ENCODE measurements around the gene TMCO4. TPM values are rescaled to one million over a fixed set of nuclear protein-coding genes. Genes with fewer than 3 reads are reported as not detected.

Gene TMCO4
- total RNA-seq, 1 experiment from 2014 or later, result 7.2 TPM

- TF ChIP-seq SP1 (CRISPR knock-in tag; conservative IDR thresholded peaks at IDR 0.05) (0 out of 2 replicates have a peak, but pooled peaks have one; percentile 21), ZBTB21 (CRISPR knock-in tag; IDR thresholded peaks at IDR 0.05; ENCODE audit: borderline replicate concordance) (no peak), ELF4 (CRISPR knock-in tag; IDR thresholded peaks at IDR 0.05; ENCODE audit: low read depth) (no peak), TCF7 (CRISPR knock-in tag; IDR thresholded peaks at IDR 0.05; ENCODE audit: low read depth) (no peak), MLX (CRISPR knock-in tag; IDR thresholded peaks at IDR 0.05) (no peak), GTF2I (CRISPR knock-in tag; conservative IDR thresholded peaks at IDR 0.05) (no peak), ESRRA (CRISPR knock-in tag; IDR thresholded peaks at IDR 0.05; ENCODE audit: borderline replicate concordance) (no peak), SMAD3 (CRISPR knock-in tag; IDR thresholded peaks at IDR 0.05; ENCODE audit: borderline replicate concordance) (no peak), CBFB (CRISPR knock-in tag; IDR thresholded peaks at IDR 0.05; ENCODE audit: low read depth) (no peak), OVOL2 (CRISPR knock-in tag; IDR thresholded peaks at IDR 0.05; ENCODE audit: borderline replicate concordance) (no peak), ZNF423 (CRISPR knock-in tag; IDR thresholded peaks at IDR 0.05) (no peak), IRF1 (CRISPR knock-in tag; IDR thresholded peaks at IDR 0.05) (no peak), ZNF396 (CRISPR knock-in tag; IDR thresholded peaks at IDR 0.05; ENCODE audit: borderline replicate concordance) (no peak), NFATC4 (CRISPR knock-in tag; IDR thresholded peaks at IDR 0.05) (no peak), ZMAT4 (CRISPR knock-in tag; IDR thresholded peaks at IDR 0.05) (no peak), ARID4B (CRISPR knock-in tag; IDR thresholded peaks at IDR 0.05; ENCODE audit: borderline replicate concordance) (peak; percentile 88), ETV6 (CRISPR knock-in tag; IDR thresholded peaks at IDR 0.05) (0 out of 2 replicates have a peak, but pooled peaks have one; percentile 49), ZNF121 (CRISPR knock-in tag; IDR thresholded peaks at IDR 0.05) (no peak), JAZF1 (CRISPR knock-in tag; IDR thresholded peaks at IDR 0.05) (no peak), AFF4 (CRISPR knock-in tag; IDR thresholded peaks at IDR 0.05; ENCODE audit: borderline replicate concordance) (no peak)
- TF ChIP-seq, protein P1, sequence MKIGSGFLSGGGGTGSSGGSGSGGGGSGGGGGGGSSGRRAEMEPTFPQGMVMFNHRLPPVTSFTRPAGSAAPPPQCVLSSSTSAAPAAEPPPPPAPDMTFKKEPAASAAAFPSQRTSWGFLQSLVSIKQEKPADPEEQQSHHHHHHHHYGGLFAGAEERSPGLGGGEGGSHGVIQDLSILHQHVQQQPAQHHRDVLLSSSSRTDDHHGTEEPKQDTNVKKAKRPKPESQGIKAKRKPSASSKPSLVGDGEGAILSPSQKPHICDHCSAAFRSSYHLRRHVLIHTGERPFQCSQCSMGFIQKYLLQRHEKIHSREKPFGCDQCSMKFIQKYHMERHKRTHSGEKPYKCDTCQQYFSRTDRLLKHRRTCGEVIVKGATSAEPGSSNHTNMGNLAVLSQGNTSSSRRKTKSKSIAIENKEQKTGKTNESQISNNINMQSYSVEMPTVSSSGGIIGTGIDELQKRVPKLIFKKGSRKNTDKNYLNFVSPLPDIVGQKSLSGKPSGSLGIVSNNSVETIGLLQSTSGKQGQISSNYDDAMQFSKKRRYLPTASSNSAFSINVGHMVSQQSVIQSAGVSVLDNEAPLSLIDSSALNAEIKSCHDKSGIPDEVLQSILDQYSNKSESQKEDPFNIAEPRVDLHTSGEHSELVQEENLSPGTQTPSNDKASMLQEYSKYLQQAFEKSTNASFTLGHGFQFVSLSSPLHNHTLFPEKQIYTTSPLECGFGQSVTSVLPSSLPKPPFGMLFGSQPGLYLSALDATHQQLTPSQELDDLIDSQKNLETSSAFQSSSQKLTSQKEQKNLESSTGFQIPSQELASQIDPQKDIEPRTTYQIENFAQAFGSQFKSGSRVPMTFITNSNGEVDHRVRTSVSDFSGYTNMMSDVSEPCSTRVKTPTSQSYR (CRISPR knock-in tag; IDR thresholded peaks at IDR 0.05), result no peak
- TF ChIP-seq, protein P2, sequence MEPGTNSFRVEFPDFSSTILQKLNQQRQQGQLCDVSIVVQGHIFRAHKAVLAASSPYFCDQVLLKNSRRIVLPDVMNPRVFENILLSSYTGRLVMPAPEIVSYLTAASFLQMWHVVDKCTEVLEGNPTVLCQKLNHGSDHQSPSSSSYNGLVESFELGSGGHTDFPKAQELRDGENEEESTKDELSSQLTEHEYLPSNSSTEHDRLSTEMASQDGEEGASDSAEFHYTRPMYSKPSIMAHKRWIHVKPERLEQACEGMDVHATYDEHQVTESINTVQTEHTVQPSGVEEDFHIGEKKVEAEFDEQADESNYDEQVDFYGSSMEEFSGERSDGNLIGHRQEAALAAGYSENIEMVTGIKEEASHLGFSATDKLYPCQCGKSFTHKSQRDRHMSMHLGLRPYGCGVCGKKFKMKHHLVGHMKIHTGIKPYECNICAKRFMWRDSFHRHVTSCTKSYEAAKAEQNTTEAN (CRISPR knock-in tag; IDR thresholded peaks at IDR 0.05), result no peak
- TF ChIP-seq, protein P3, sequence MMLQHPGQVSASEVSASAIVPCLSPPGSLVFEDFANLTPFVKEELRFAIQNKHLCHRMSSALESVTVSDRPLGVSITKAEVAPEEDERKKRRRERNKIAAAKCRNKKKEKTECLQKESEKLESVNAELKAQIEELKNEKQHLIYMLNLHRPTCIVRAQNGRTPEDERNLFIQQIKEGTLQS (CRISPR knock-in tag; conservative IDR thresholded peaks at IDR 0.05), result no peak
Observed at GRCh38 chr1:19676438-19676922, 123.2 kb downstream of the TMCO4 start (continued).
